ENCODE results near the gene CEP57L1.
"Not testable (repeated sequence)": the region's sequence is repeated elsewhere in the genome, so short reads cannot be mapped to it uniquely, and the experiment has no call there.

CEP57L1 gene

DNA sequence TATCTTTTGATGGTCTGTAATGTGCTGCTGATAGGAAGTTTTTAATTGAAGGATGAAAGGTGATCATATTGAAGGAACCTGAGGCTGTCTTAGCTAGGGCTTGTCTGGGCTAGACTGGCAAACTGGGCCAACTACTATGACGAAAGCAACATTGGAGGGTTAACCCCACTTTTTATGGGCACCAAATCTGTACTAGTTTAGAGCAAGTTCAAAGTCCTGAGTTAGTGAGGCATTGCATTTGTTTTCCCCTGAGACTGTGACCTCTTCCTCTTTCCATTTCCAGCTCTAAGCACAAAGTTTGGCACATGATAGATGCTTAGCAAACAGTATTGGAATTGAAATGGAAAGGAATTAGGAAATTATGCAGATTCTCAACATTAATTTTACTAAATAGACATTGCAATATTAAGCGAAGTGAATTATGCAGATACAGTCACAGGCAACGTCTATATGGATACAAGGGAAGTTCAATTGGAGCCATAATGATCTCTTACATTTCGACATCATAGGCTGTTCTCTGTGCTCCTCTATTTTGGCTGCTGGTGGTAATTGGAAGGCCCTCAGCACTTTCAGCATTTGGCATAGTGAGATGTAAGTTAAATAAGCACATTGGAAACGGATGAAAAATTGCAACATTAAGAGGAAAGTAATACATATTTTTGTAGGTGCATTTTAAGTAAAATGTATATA lies 22.2 kb downstream of the CEP57L1 start:
- DNase-seq = peak; percentile 25

GRCh38 chr6:109118337-109118736 lies 23.0 kb downstream of the CEP57L1 start:
- DNase-seq = no peak

- DNase-seq = no peak
Observed at GRCh38 chr6:109118871-109119354, 23.6 kb downstream of the CEP57L1 start.

DNA sequence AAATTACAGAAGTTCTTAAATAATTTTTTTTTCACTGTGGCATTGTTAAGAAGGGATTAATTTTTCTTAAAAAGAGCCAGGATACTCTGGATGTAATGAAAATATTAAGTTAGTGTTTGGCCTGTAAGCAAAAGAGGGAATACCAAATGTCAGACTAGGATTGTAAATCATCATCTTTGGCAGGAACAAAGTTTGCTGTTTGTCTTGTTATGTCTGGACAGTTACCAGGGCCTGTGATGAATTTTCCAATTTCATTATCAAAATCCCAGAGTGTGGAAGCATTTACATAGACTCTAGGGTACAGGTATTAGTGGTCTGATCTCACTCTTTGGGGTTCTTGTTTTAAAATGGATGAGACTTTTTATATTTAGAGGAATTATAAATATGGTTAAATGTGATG lies 26.1 kb downstream of the CEP57L1 start:
- no peak for DNase-seq

DNA sequence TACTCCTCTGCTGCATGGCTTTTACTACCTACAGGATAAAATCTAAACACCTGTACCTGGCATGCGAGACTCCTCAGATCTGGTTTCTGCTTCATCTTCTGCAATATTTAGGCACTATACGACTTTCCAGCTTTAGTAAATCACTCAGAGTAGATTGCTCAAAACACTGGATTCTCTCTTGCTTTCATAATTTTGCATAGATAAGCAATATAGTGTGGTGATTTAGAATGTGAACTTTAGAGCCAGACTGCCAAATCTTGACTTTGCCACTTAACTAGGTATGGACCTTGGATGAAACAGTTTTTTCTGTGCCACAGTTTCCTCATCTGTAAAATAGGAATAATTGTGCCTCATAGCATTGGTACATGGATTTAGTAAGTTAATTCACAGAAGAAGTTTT lies 28.9 kb downstream of the CEP57L1 start:
- DNase-seq = no peak

DNA sequence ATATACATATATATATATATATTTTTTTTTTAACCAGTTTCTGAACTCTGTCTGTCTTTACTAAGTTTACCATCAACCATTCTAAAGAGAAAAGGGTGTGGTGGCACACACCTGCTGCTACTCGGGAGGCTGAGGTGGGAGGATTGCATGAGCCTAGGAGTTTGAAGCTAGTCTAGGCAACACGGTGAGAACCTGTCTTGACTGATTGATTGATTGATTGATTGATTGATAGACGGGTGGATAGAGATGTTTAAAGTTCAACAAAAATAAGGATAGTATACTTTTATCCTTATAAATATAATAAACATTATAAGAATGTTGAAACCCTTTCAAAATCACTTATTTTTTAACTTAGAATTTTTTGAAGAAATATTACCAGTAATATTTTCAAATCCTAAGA lies 30.2 kb downstream of the CEP57L1 start:
- no peak for DNase-seq

DNA sequence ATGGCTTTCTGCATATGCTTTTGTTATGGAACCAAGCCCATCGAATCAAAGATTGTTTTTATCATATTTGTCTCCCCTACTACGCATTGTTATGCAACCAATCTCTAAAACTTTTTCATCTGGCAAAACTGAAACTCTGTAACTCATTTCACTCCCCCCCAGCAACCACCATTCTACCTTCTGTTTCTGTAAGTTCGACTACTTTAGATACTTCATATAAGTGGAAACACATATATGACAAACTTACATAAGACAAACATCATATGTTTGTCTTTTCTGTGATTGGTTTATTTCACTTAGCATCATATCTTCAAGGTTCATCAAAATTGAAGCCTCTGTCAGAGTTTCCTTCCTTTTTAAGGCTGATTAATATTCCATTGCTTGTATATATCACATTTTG lies 34.8 kb downstream of the CEP57L1 start:
- DNase-seq = no peak

- not testable (repeated sequence) for DNase-seq
Observed at GRCh38 chr6:109135600-109135999, 40.3 kb downstream of the CEP57L1 start.

GRCh38 chr6:109136039-109136438 lies 40.7 kb downstream of the CEP57L1 start:
- not testable (repeated sequence) for DNase-seq

DNA sequence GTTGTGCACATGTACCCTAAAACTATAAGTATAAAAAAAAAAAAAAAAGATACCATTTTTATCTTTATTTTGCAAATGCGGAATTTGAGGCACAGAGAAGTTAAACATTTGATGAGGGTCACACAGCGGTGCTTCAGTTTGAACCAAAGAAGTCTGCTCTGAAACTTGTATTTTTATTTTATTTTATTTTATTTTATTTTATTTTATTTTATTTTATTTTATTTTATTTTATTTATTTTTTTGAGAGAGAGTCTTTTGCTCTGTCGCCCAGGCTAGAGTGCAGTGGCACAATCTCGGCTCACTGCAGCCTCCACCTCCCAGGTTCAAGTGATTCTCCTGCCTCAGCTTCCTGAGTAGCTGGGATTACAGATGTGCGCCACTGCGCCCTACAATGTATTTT lies 41.2 kb downstream of the CEP57L1 start:
- not testable (repeated sequence) for DNase-seq

- no peak for DNase-seq
Observed at GRCh38 chr6:109139109-109139508, 43.8 kb downstream of the CEP57L1 start.

DNA sequence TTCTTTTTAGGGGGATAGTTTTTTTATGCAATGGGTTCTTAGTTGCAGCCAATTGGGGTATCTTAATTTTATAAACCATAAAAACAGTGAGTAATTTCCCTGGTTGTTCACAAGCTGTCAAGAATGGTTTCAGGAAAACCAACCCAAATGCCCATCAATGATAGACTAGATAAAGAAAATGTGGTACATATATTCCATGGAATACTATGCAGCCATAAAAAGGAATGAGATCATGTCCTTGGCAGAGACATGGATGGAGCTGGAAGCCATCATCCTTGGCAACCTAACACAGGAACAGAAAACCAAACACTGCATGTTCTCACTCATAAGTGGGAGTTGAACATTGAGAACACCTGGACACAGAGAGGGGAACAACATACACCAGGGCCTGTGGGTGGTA lies 46.8 kb downstream of the CEP57L1 start:
- not testable (repeated sequence) for DNase-seq

DNA sequence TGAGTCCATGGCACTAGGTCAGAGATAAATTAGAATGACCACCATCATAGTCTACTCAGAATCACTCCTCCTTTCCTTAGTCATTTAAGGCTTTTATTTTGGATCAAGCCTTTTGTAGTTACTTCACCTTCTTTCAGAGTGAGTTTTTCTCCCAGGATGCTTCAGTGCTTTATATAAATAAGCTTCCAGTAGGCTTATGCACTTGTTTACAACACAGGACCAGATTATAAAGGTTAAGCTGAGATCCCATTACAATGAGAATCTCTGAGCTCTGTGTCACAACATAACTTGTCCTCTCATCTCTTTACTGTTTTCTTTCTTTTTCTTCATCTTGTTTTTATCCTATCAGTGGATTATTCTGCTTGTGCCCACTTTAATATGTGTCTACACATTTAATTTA lies 47.9 kb downstream of the CEP57L1 start:
- DNase-seq = no peak

DNA sequence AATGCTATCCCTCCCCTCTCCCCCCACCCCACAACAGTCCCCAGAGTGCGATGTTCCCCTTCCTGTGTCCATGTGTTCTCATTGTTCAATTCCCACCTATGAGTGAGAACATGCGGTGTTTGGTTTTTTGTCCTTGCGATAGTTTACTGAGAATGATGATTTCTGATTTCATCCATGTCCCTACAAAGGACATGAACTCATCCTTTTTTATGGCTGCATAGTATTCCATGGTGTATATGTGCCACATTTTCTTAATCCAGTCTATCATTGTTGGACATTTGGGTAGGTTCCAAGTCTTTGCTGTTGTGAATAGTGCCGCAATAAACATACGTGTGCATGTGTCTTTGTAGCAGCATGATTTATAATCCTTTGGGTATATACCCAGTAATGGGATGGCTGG lies 52.9 kb downstream of the CEP57L1 start:
- not testable (repeated sequence) for DNase-seq

- DNase-seq = not testable (repeated sequence)
Observed at GRCh38 chr6:109148716-109149115, 53.4 kb downstream of the CEP57L1 start.

GRCh38 chr6:109153752-109154151 lies 58.4 kb downstream of the CEP57L1 start:
- DNase-seq = no peak

GRCh38 chr6:109164331-109164730 lies 69.0 kb downstream of the CEP57L1 start:
- no peak for DNase-seq

DNA sequence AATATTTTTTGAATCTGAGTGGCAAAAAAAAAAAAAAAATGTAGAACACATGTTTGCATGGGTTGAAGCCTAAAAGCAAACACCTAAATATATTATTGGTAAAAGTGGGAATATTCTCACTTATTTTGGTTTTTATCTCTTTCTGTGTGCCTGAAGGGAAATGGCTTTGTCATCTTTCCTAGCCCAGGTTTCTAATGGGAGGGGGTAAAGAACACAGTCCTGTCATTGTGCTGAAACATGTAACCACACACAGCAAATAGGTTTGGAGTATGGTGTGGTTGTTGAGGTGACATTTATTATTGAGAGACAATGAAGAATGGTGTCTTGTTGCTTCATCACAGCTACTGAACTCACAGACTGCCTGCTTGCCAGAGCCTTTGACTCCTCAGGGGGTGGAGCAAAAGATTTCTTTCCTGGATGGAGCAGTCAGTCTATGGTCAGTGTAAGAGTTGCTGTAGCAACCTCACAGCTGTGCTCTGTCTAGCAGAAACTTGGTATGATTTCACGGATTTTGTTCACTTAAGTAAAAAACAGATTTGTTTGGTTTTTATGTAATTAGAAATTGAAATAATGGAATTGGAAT lies 70.2 kb downstream of the CEP57L1 start:
- DNase-seq = peak; percentile 38

DNA sequence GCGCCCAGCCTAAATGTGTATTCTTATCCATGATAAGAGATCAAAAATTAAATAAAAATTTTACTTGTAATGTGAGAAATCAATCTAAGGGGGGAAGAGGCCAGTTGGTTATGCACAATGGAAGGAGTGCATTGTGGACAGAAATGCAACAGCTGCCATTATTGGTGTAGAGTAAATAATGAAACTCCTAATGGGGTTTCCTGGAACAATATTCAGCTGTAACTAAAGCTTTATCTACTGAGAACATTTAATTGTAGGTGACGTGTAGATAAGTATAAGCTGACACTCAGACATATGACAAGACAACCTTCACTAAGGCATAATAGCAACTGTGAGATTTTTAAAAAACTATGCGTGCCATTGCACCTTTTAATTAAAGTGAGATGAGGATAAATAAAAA lies 71.4 kb downstream of the CEP57L1 start:
- peak; percentile 31 for DNase-seq

DNA sequence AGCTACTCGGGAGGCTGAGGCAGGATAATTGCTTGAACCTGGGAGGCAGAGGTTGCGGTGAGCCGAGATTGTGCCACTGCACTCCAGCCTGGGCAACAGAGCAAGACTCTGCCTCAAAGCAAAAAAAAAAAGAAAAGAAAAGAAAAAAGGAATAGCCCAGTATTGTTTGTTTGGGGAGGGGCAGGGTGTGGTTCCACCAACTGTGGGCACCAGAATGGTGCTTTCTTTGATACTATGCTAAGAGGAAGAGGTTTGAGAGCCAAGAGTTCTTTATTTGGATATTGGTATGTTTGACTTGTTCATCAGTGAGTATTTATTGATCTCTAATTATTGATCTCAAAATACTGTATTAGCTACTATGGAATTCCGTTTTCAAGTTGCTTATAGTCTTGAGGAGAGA lies 72.3 kb downstream of the CEP57L1 start:
- peak; percentile 60 for DNase-seq

DNA sequence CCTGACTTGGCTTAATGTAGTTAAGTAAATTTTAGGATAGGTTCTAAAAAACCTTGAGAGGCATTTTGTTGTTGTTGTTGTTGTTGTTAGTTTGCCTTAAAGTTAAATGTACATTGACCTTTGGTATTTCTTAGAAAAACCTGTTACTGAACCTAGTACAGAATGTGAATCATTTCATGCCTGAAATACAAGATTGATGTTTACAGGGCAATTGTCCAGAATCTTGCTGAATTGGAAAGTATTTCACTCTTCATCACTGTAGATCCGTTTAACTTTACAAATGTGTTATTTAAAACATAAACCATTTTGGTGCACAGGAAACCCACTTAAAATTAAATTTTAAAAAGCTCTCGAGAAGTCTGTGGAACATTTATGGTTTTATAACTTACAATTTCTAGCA lies 75.0 kb downstream of the CEP57L1 start:
- no peak for DNase-seq

DNA sequence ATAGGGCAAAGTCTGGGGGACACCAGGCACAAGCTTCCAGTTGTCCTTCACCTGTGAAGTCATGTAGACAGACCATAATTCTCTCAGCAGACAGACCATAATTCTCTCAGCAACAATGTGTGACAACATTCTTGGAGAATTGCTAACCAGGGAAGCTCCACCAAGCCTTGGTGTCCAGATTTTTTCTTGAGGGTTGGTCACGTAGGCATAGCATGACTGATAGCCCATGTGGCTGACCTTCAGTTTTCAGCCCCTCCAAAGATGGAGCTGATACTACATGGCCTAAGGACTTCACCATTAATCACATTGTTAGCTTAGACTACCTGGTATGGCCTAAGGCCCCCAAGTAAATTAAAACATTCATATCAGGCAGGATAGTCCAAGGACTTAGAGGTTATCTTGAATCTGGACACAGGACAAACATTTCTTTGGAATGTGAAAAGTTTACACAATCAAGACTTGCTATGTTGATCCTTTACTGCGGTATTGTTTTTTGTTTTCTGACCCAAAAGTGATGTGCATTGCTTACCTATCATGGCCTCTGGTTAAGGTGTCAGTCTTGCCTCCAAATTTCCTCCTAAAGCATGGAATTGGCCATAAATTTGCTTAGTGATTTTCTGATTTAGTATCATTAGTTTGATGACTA lies 76.9 kb downstream of the CEP57L1 start:
- DNase-seq = no peak

DNA sequence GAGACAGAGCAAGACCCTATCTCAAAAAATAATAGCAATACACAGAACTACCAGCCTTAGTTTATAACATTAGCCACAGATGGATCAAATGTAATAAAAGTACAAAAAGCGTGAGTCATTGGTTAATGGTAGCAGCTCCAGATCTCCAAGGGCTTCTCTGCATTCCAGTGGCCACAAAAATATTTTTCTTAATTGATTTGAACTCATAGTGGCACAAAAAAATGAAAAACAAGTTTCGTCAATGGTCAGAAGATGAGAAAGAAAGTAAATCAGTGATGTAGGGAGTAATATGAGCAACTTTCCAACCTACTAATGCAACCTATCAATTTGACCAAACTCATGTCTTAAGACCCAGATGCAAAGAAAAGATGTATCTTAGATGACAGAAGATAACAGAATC lies 79.6 kb downstream of the CEP57L1 start:
- DNase-seq = no peak

- no peak for DNase-seq
Observed at GRCh38 chr6:109178921-109179320, 83.6 kb downstream of the CEP57L1 start.
